Effector memory CD8-positive, alpha-beta T cell (primary cell): ENCODE data around the gene TTF2.
"Not testable (repeated sequence)": the region's sequence is repeated elsewhere in the genome, so short reads cannot be mapped to it uniquely, and the experiment has no call there.

Source experiments
- ATAC-seq: fragments of 150-1000 bp; cut with Tn5 transposase; replicated peaks from 2 replicates; pipeline ENCODE4 v1.10.0; 2021; ENCODE audit warnings: mild to moderate bottlenecking, moderate library complexity
- DNase-seq, 3 experiments: peaks; one replicate each; pipeline ENCODE4 v3.0.0; 2021
- H3K27ac Mint-ChIP-seq, 2 donors: one replicate each; pipeline ENCODE4 v1.8.0; 2022; ENCODE audit warnings: mild to moderate bottlenecking in 2 of 2, mixed read lengths in 2 of 2, moderate library complexity in 2 of 2
- H3K27me3 Mint-ChIP-seq, 2 donors: one replicate each; pipeline ENCODE4 v1.8.0; 2022; ENCODE audit warnings: mixed read lengths in 2 of 2
- H3K36me3 Mint-ChIP-seq: one replicate; pipeline ENCODE4 v1.8.0; 2022; ENCODE audit warnings: mild to moderate bottlenecking, moderate library complexity, mixed read lengths; ENCODE audit not compliant: insufficient read depth
- H3K4me1 Mint-ChIP-seq, 2 donors: one replicate each; pipeline ENCODE4 v1.8.0; 2022; ENCODE audit warnings: low read depth in 2 of 2, mixed read lengths in 2 of 2
- H3K4me3 Mint-ChIP-seq, 2 donors: one replicate each; pipeline ENCODE4 v1.8.0; 2022; ENCODE audit warnings: mild to moderate bottlenecking in 2 of 2, mixed read lengths in 2 of 2, moderate library complexity in 2 of 2
- H3K9me3 Mint-ChIP-seq, 2 donors: one replicate each; pipeline ENCODE4 v1.8.0; 2022; ENCODE audit warnings: mixed read lengths in 2 of 2

Gene TTF2

DNA sequence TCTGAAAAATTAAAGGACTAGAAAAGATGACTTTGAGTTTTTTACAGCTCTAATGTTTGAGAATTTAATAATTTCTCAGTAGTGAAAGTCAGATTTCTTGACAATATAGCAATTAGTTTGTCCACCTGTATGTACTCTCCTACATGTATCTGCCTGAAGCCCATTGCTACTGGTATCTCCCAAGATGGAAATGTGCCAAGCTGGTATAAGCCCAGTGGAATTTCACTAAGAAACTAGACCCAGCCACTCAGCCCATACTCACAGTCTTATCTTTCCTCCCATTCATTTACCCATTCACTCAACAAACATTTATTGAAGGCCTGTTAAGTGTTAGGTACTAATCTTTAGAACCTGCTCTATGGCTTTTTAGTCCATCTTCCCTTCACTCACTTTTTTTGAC is 83.0 kb downstream of the TTF2 start:
- H3K4me1 Mint-ChIP-seq: no peaks in the 10 kb centered on the region

DNA sequence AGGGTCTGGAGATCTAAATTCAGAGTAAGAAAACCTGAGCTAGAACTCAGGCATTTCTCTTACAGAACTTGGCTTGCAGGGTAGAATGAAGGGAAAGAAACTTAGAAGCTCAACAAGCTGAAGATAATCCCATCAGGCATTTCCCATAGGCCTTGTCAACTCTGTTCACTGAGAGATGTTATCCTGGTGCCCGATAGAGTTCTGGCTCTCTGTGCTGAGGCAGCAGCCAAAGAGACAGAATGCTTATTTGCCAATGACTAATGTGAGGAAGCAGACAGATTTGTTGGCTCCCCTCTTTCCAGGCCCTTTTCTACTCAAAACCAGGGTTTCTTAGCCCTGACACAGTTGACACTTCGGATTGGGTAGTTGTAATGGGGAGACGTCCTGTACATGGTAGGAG is 83.7 kb downstream of the TTF2 start:
- DNase-seq (no peak), ATAC-seq (no peak)
- Mint-ChIP-seq H3K27ac (no peak overlapping the region), H3K36me3 (no peaks in the 10 kb centered on the region), H3K4me3 (no peak overlapping the region), H3K4me1 (no peaks in the 10 kb centered on the region), H3K9me3 (no peaks in the 10 kb centered on the region), H3K27me3 (peaks cover 15 to 18% of the 10 kb centered on the region in 2 donors)

More for the DNA sequence above, 83.0 kb downstream of the TTF2 start:
- H3K27ac Mint-ChIP-seq: no peak overlapping the region
- DNase-seq: no peak
- no peaks in the 10 kb centered on the region for H3K36me3 Mint-ChIP-seq
- H3K27me3 Mint-ChIP-seq: peaks cover 12 to 15% of the 10 kb centered on the region in 2 donors
- no peaks in the 10 kb centered on the region for H3K9me3 Mint-ChIP-seq
- no peak overlapping the region for H3K4me3 Mint-ChIP-seq
- no peak for ATAC-seq

DNA sequence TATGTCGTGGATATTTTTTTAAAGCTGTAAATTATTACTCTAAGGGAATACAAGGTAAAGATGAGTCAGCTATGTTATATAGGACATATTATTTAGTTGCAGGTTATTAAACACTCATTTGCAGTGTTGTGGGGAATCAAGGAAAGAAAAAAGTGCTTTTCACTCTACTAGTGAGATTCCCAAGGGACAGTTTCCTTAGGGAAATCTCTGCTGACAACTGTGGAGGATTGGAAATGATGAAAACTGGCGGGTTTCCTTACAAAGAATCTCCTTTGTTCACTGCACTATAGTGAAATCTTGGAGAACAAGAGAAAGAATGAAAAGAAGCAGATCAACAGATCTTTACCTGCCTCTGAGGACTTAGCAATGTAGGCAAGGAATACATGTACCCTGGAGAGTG is 85.9 kb downstream of the TTF2 start:
- no peak overlapping the region for H3K4me3 Mint-ChIP-seq
- no peaks in the 10 kb centered on the region for H3K9me3 Mint-ChIP-seq
- H3K4me1 Mint-ChIP-seq: no peaks in the 10 kb centered on the region
- H3K36me3 Mint-ChIP-seq: no peaks in the 10 kb centered on the region
- no peak for DNase-seq
- peaks cover 15 to 18% of the 10 kb centered on the region in 2 donors for H3K27me3 Mint-ChIP-seq
- H3K27ac Mint-ChIP-seq: no peak overlapping the region
- no peak for ATAC-seq

DNA sequence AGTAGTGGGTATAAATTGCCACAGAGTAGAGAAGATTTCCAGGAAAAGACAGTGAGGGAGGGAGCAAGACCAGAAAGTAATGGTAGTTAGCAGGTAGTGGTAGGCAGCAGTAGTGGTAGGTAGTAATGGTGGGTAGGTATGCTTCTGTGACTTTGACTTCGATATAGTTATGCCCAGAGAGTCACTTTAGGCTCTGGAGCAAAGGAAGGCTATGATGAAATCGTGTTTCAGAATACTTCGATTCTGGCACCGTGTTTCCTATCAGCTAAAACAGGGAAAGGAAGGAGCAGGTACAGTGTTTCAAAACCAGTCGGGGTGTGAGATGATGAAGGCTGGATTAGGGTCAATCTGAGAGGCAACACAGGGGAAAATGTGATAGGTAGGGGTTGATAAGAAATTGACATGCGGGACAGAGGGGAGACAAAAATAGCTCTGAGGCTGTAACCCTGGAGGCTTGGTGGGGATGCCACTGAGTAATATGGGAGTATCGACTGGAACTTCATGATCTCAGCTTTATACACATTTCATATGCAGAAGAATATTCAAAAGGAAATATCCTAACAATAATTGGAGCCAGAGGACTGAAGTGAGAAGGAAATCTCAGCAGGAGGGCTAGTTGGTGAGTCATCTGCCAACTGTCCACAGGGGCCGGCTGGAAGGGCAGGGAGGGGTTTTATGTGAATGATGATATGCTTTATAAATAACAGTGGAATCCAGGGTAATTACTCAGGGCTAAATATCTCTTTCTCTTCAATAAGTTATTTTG is 86.6 kb downstream of the TTF2 start:
- Mint-ChIP-seq H3K4me1 (no peaks in the 10 kb centered on the region), H3K4me3 (no peak overlapping the region), H3K27me3 (peaks cover 15 to 18% of the 10 kb centered on the region in 2 donors), H3K27ac (no peak overlapping the region), H3K36me3 (no peaks in the 10 kb centered on the region), H3K9me3 (no peaks in the 10 kb centered on the region)
- DNase-seq (no peak), ATAC-seq (no peak)

DNA sequence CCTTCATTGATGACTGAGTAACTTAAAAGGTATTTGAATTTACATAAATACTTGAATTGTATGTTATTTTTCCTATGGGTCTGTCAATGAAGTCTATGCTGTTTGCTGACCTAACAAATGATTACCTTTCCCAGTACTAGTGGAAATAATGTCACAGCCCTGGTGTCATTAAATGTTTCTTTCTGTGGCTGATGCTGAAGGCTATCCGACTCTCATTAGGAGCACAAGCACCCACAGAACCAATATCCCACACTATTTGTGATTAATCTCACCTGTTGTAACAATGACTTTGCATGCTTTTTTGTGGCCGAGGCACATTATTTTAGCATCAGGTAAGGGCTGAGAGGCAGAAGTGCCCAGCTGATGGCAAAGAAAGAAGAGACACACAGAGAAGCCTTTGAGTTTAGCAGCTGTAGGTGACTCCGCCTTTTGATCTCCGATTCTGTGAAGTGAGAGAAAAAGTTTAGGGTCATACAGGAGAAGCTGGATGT is 87.3 kb downstream of the TTF2 start:
- ATAC-seq: no peak
- Mint-ChIP-seq H3K9me3 (no peaks in the 10 kb centered on the region), H3K4me3 (no peak overlapping the region), H3K36me3 (no peaks in the 10 kb centered on the region), H3K4me1 (no peaks in the 10 kb centered on the region), H3K27ac (no peak overlapping the region), H3K27me3 (peaks cover 15 to 18% of the 10 kb centered on the region in 2 donors)
- DNase-seq: no peak

DNA sequence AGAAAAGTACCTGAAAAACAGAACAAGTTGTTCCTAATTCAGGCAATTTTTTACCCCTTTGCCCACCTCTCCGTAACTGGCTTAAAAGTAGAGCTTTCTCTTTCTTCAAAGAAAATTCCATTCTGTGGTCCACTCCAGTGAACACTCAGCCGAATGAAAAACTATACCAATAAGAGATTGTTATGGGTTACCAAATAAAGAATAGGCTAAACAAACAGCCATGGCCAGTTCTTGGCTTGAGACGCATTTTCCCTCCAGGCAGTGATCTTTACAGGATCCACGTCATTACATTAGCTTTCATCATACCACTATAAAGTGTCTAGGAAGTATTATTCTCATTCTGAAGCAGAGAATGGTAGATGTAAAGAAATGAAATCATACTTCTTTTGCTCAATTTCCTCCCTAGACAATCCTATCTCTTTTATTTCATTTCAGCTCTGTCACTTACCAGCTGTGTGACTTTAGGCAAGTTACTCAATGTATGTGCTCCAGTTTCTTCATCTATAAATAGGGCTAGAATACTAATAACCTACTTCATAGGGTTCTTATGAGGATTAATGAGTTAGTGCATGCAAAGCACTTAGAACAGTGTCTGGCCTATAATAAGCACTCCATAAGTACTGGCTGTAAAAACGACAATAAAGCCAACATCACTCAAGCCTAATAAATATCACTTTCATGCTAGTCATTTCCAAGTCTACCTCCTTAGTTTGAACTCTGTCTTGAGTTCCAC is 87.9 kb downstream of the TTF2 start:
- no peaks in the 10 kb centered on the region for H3K36me3 Mint-ChIP-seq
- peaks cover 15 to 18% of the 10 kb centered on the region in 2 donors for H3K27me3 Mint-ChIP-seq
- H3K9me3 Mint-ChIP-seq: no peaks in the 10 kb centered on the region
- ATAC-seq: no peak
- H3K4me3 Mint-ChIP-seq: no peak overlapping the region
- no peaks in the 10 kb centered on the region for H3K4me1 Mint-ChIP-seq
- no peak overlapping the region for H3K27ac Mint-ChIP-seq
- no peak for DNase-seq

DNA sequence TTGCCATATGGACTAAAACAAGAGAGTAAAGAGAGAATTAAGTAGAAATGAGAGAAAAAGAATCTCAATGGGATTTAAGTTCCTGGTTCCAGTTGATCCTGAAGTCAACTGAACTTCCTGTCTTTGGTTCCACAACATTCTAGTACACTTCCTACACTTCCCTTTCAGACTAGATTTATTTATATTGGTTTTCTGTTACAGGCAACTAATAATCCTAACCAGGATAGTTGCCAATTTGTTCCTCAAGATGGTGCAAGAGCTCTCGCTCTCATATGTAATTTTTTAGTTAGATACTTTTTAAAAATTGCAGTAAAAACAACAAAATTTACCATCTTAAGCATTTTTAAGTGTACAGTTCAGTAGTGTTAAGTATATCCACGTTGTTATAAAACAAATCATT is 90.2 kb downstream of the TTF2 start:
- Mint-ChIP-seq H3K27me3 (peaks cover 15 to 18% of the 10 kb centered on the region in 2 donors), H3K9me3 (no peaks in the 10 kb centered on the region)
- no peak for ATAC-seq

DNA sequence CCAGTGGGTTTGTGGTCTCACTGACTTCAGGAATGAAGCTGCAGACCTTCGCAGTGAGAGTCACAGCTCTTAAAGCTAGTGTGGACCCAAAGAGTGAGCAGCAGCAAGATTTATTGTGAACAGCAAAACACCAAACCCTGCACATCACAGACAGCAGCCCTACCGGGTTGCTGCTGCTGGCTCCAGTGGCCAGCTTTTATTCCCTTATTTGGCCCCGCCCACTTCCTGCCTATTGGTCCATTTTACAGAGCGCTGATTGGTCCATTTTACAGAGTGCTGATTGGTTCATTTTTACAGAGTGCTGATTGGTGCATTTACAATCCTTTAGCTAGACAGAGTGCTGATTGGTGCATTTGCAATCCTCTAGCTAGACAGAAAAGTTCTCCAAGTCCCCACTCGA is 91.2 kb downstream of the TTF2 start:
- not testable (repeated sequence) for H3K27ac Mint-ChIP-seq, DNase-seq, H3K36me3 Mint-ChIP-seq, H3K9me3 Mint-ChIP-seq, H3K4me3 Mint-ChIP-seq, H3K4me1 Mint-ChIP-seq, ATAC-seq
- H3K27me3 Mint-ChIP-seq: peaks cover 9 to 13% of the 10 kb centered on the region in 2 donors

More for the DNA sequence above, 90.2 kb downstream of the TTF2 start:
- Mint-ChIP-seq H3K36me3 (no peaks in the 10 kb centered on the region), H3K27ac (no peak overlapping the region), H3K4me1 (no peaks in the 10 kb centered on the region), H3K4me3 (no peak overlapping the region)
- no peak for DNase-seq
